Mesendoderm (in vitro differentiated cells): ENCODE data around the gene CXXC5.

Source experiments
- DNase-seq: peaks from one replicate; pipeline ENCODE4 v3.0.0; 2013
- H2AK5ac ChIP-seq: 2 replicates; pipeline ENCODE4 v1.6.1; 2013; ENCODE audit warnings: low read length, inconsistent platforms
- H2BK120ac ChIP-seq: 2 replicates; pipeline ENCODE4 v1.6.1; 2013; ENCODE audit warnings: low read depth, mild to moderate bottlenecking, low read length, moderate library complexity, mixed read lengths
- H2BK15ac ChIP-seq: replicated peaks from 2 replicates; pipeline ENCODE4 v1.6.1; 2013; ENCODE audit warnings: low read depth, mild to moderate bottlenecking, moderate library complexity
- H2BK5ac ChIP-seq: 2 replicates; pipeline ENCODE4 v1.6.1; 2013; ENCODE audit warnings: low read length, inconsistent platforms
- H3K18ac ChIP-seq: 2 replicates; pipeline ENCODE4 v1.6.1; 2013; ENCODE audit warnings: mild to moderate bottlenecking, low read length, mixed read lengths
- H3K23ac ChIP-seq: one replicate; pipeline ENCODE4 v1.6.1; 2013; ENCODE audit warnings: low read length
- H3K27ac ChIP-seq: 2 replicates; pipeline ENCODE4 v1.5.1; 2013; ENCODE audit warnings: low read depth, mild to moderate bottlenecking, inconsistent platforms, low read length, moderate library complexity
- H3K27me3 ChIP-seq: 2 replicates; pipeline ENCODE4 v1.6.1; 2013; ENCODE audit warnings: low read length, control low read depth, mild to moderate bottlenecking, inconsistent platforms; ENCODE audit not compliant: insufficient read depth, poor library complexity
- H3K36me3 ChIP-seq: 2 replicates; pipeline ENCODE4 v1.6.1; 2013; ENCODE audit warnings: low read length, inconsistent platforms; ENCODE audit not compliant: control insufficient read depth, insufficient read depth
- H3K4ac ChIP-seq: one replicate; pipeline ENCODE4 v1.6.1; 2013; ENCODE audit warnings: low read depth, mild to moderate bottlenecking, low read length, moderate library complexity
- H3K4me1 ChIP-seq: 2 replicates; pipeline ENCODE4 v1.6.1; 2013; ENCODE audit warnings: low read depth, low read length, inconsistent platforms; ENCODE audit not compliant: control insufficient read depth
- H3K4me2 ChIP-seq: 2 replicates; pipeline ENCODE4 v1.6.1; 2013; ENCODE audit warnings: low read length
- H3K4me3 ChIP-seq: 2 replicates; pipeline ENCODE4 v1.5.1; 2013; ENCODE audit warnings: mild to moderate bottlenecking, low read length
- H3K56ac ChIP-seq: one replicate; pipeline ENCODE4 v1.6.1; 2013; ENCODE audit warnings: low read length
- H3K79me1 ChIP-seq: 2 replicates; pipeline ENCODE4 v1.6.1; 2013; ENCODE audit warnings: low read length, inconsistent platforms
- H3K79me2 ChIP-seq: 2 replicates; pipeline ENCODE4 v1.6.1; 2013; ENCODE audit warnings: mild to moderate bottlenecking, low read length; ENCODE audit not compliant: control insufficient read depth, insufficient read depth
- H3K9ac ChIP-seq: 2 replicates; pipeline ENCODE4 v1.6.1; 2013; ENCODE audit warnings: low read length, inconsistent platforms
- H4K5ac ChIP-seq: one replicate; pipeline ENCODE4 v1.6.1; 2013; ENCODE audit warnings: low read length
- H4K8ac ChIP-seq: one replicate; pipeline ENCODE4 v1.6.1; 2013; ENCODE audit warnings: low read depth, mild to moderate bottlenecking, control low read depth, low read length, moderate library complexity
- WGBS: extraction: QIAGEN DNeasy Blood & Tissue Kit; methylation state at CpG from one replicate; pipeline ENCODE4 v1.1.7; 2013; ENCODE audit warnings: low lambda C conversion rate, missing lambda C conversion rate; ENCODE audit not compliant: insufficient coverage; ENCODE audit errors: extremely low coverage; 5-methylcytosine and 5-hydroxymethylcytosine counted together

CXXC5 gene

DNA sequence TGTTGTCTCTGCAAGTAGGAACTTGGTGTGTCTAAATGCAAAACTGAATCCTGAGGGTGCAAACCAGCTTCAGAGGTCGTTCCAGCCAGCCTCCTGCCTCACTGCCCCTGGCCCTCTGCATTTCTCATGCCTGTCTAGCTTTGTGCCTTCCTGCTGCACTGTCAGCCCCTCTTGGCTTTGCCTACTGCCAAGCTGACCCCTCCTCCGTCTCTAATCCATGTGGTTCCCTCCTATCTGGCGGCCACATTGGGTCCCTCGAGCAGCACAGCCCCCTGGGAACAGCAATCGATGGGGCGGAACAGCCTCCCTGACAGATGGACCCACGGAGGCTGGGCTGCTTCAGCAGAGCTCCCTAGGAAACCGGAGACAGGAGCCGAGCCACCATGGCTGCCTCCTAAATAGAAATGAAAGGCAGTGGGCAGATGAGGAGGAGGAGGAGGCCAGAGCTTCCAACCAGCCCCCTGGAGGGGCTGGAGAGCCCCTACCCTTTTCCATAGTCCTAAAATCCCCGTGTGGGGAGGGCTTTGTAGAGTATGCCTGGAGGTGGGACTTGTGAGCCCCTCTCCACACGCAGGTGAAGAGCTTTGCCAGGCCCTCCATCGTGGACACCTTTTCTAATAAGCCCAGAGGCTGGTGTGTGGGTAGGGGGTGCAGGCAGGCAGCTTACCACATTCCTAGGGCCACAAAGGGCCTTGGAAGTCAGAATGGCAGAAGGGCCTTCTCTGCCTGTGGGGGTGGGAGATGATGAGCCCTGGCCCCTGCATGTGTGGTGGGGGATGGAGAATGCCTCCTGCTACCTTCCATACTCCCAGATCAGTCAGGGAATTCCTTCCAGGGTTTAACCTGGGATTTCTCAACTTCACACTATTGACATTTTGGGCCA is 9.2 kb upstream of the CXXC5 start:
- Histone ChIP-seq H2BK5ac (peak overlapping the region; percentile 31), H3K36me3 (no peaks in the 10 kb centered on the region), H4K5ac (no peak overlapping the region), H3K18ac (peak overlapping the region; percentile 85), H3K4me3 (no peak overlapping the region), H3K79me1 (peaks cover 7% of the 10 kb centered on the region), H3K56ac (peak overlapping the region; percentile 84), H4K8ac (no peak overlapping the region), H3K79me2 (no peaks in the 10 kb centered on the region), H2BK120ac (peak overlapping the region; percentile 7), H3K9ac (peak overlapping the region; percentile 76), H3K4ac (peak overlapping the region; percentile 0), H3K4me2 (no peak overlapping the region), H3K27me3 (no peaks in the 10 kb centered on the region), H2BK15ac (no peak overlapping the region), H3K4me1 (peaks cover 40% of the 10 kb centered on the region), H3K27ac (no peak overlapping the region), H3K23ac (peak overlapping the region; percentile 74), H2AK5ac (peak overlapping the region; percentile 91)
- no CpG with 5 or more reads among the region's 12 CpGs for WGBS
- no peak for DNase-seq

DNA sequence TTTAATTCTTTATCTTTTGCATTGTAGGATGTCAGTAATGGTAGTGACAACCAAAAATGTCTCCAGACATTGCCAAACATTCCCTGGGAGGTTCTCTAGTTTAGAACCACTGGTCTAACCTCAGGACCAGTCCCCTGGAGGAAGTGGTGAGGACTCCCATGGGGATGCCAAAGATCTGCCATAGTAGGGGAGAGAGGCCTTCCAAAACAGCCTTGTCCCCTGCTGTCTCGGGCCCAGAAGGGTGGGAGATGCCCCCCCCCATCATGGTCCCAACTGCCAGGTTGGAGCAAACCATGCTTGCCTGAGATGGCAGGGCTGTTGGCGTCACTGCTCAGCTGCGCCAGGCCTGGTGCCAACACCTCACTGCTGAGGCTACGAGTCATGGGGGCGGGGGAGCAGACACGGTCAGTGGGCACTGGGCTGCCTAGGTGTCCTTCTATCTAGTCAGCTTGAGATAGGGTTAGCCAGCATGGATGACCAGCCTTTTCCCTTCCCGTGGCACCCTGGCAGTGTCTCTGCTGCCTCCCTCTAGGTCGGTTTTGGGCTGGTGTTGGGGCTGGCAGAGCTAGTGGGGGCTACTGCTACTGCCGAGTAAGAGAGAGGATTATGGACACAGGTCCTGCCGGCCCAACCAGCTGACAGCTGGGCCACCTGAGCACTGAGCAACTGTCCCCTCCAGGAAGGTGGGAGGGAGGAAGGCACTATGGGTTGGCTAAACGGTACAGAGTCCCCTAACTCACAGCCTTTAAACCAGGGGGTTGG is 8.3 kb upstream of the CXXC5 start:
- WGBS = no CpG with 5 or more reads among the region's 11 CpGs
- Histone ChIP-seq H3K4me1 (peaks cover 40% of the 10 kb centered on the region), H2BK15ac (no peak overlapping the region), H3K36me3 (no peaks in the 10 kb centered on the region), H4K8ac (no peak overlapping the region), H4K5ac (no peak overlapping the region), H3K4me3 (no peak overlapping the region), H3K56ac (no peak overlapping the region), H2AK5ac (no peak overlapping the region), H3K79me2 (no peaks in the 10 kb centered on the region), H3K9ac (no peak overlapping the region), H3K18ac (no peak overlapping the region), H3K4me2 (no peak overlapping the region), H2BK5ac (no peak overlapping the region), H3K27me3 (no peaks in the 10 kb centered on the region), H3K4ac (no peak overlapping the region), H3K23ac (peak overlapping the region; percentile 92), H3K79me1 (peaks cover 7% of the 10 kb centered on the region), H3K27ac (no peak overlapping the region), H2BK120ac (no peak overlapping the region)
- no peak for DNase-seq

DNA sequence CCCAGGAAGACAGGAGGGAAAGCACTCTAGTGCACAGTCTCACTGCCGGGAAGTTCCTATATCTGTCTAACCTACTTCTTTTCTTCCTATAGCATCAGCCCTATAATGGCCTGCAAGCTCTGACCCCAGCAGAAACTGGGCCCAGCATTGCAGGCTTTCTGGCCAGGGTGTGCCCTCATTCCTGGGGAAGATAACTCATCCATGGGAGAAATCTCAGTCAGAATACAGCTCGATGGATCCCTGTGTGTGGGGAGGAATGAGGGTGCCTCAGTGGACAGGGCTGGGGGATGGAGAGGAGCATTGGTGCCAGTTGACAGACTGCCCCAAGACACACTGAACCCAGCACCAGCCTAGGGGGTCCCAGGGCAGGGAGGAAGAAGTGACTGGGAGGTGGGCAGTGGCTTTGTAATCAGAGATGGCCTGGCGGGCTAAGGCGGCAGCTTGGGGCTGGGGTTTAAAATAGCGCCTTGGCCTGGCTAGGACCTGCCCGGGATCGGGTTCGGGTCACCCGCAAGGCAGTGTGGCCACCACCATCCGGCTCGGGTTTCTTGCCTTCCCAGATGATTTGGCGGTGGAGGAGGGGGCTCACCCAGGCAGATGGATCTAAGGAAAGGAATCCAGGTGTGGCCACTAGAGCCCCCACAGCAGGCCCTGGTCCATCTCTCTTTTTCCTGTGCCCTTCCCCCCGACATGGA is 7.6 kb upstream of the CXXC5 start:
- Histone ChIP-seq H4K5ac (no peak overlapping the region), H4K8ac (no peak overlapping the region), H3K56ac (peak overlapping the region; percentile 66), H3K4me1 (peaks cover 41% of the 10 kb centered on the region), H3K79me1 (peaks cover 1% of the 10 kb centered on the region), H3K9ac (peak overlapping the region; percentile 24), H2BK15ac (no peak overlapping the region), H3K27ac (no peak overlapping the region), H3K4me2 (no peak overlapping the region), H3K4ac (peak overlapping the region; percentile 4), H3K79me2 (no peaks in the 10 kb centered on the region), H3K36me3 (no peaks in the 10 kb centered on the region), H2BK5ac (no peak overlapping the region), H3K27me3 (no peaks in the 10 kb centered on the region), H3K23ac (no peak overlapping the region), H3K4me3 (no peak overlapping the region), H2BK120ac (no peak overlapping the region), H3K18ac (no peak overlapping the region), H2AK5ac (no peak overlapping the region)
- no peak for DNase-seq
- no CpG with 5 or more reads among the region's 13 CpGs for WGBS

DNA sequence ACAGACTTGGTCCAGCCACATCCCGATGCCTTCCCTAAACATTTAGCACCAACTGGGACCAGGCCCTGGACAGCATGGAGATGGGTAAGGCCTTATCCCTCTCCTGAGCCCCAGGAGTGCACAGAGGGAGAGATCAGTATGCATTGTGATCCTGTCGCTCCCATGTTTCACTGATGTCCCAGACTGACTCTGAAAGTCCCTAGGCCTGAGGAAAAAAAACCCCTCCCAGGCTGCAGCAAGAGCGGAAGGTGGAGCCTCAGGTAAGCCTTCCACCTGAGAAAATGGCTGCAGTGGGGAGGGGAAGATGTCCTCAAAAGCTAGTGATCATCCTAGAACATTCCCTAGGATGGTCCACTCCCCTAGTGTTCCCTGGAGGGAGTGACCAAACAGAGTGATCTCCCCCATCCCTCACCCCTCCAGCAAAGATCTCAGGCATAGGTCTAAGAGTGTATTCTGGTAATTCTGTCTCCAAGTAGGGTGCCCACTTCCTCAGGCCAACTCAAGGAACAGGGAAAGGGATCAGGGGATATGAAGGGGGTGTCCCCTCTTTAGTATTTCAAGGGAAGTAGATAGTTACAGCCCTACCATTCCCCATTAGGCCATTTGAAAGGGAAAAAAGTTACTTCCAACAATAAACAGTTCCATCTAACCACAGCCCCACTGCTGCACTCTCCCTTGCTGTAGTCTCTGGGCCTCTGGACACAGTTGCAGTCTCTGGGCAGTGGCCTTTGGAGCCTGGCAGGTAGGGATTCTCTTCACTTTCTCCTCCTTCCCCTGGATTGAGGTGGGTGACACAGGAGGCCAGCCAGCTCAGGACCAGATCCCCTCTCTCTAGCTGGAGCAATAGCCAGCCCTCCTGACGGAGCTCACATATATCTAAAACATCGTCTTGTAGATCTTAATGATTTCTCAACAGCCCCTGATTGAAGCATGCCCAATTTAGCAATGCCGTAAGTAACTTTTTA is 6.8 kb upstream of the CXXC5 start:
- H4K5ac ChIP-seq = no peak overlapping the region
- no peak overlapping the region for H2BK15ac ChIP-seq
- peak overlapping the region; percentile 6 for H2BK5ac ChIP-seq
- no peak overlapping the region for H3K23ac ChIP-seq
- no peaks in the 10 kb centered on the region for H3K36me3 ChIP-seq
- no peak overlapping the region for H3K4me2 ChIP-seq
- peak overlapping the region; percentile 24 for H3K9ac ChIP-seq
- H3K79me1 ChIP-seq = peaks cover 1% of the 10 kb centered on the region
- no peak overlapping the region for H2BK120ac ChIP-seq
- H3K56ac ChIP-seq = peak overlapping the region; percentile 37
- no peak overlapping the region for H3K27ac ChIP-seq
- peak overlapping the region; percentile 4 for H3K4ac ChIP-seq
- no peak overlapping the region for H3K4me3 ChIP-seq
- peaks cover 41% of the 10 kb centered on the region for H3K4me1 ChIP-seq
- WGBS = no CpG with 5 or more reads among the region's 6 CpGs
- no peak for DNase-seq
- no peak overlapping the region for H4K8ac ChIP-seq
- H3K27me3 ChIP-seq = no peaks in the 10 kb centered on the region
- no peak overlapping the region for H3K18ac ChIP-seq
- H3K79me2 ChIP-seq = no peaks in the 10 kb centered on the region
- no peak overlapping the region for H2AK5ac ChIP-seq

DNA sequence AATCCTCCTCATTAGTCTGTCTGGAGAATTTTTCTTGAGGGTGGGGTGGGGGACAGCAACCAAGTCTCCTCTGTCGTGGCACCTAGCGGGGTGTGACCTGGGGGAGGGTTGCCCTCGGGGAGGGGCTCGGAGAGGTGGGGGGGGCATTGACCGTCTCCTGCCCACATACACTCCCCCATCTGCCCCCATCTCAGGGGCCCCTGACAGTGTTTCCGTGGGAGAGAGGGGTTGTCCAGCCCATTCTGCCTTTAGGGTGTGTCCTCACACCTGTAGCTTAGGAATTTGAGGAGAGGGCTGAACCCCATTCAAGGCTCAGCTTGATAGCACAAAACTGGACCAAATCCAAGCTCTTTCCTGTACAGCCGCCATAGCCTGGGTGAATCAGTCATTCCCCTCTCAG is 5.9 kb upstream of the CXXC5 start:
- no peak overlapping the region for H3K4me3 ChIP-seq
- H2BK5ac ChIP-seq = no peak overlapping the region
- no peak for DNase-seq
- no peaks in the 10 kb centered on the region for H3K36me3 ChIP-seq
- H3K4me2 ChIP-seq = no peak overlapping the region
- peaks cover 3% of the 10 kb centered on the region for H3K79me1 ChIP-seq
- no peaks in the 10 kb centered on the region for H3K79me2 ChIP-seq
- H3K4me1 ChIP-seq = peaks cover 38% of the 10 kb centered on the region
- H3K4ac ChIP-seq = no peak overlapping the region
- H4K5ac ChIP-seq = no peak overlapping the region
- H3K23ac ChIP-seq = no peak overlapping the region
- H4K8ac ChIP-seq = no peak overlapping the region
- H3K27me3 ChIP-seq = no peaks in the 10 kb centered on the region
- no peak overlapping the region for H3K56ac ChIP-seq
- H3K27ac ChIP-seq = no peak overlapping the region
- no peak overlapping the region for H2BK15ac ChIP-seq
- H2BK120ac ChIP-seq = no peak overlapping the region
- no CpG with 5 or more reads among the region's 7 CpGs for WGBS
- H3K9ac ChIP-seq = no peak overlapping the region
- H2AK5ac ChIP-seq = no peak overlapping the region
- H3K18ac ChIP-seq = no peak overlapping the region
